GM21367 (cell line): ENCODE data around the gene ESR2.
"Not testable (repeated sequence)": the region's sequence is repeated elsewhere in the genome, so short reads cannot be mapped to it uniquely, and the experiment has no call there.

Experiments
- ATAC-seq: cut with Tn5 transposase; IDR thresholded peaks from one replicate; pipeline ENCODE4 v1.9.1; 2021; ENCODE audit not compliant: unreplicated experiment

ESR2 gene

DNA sequence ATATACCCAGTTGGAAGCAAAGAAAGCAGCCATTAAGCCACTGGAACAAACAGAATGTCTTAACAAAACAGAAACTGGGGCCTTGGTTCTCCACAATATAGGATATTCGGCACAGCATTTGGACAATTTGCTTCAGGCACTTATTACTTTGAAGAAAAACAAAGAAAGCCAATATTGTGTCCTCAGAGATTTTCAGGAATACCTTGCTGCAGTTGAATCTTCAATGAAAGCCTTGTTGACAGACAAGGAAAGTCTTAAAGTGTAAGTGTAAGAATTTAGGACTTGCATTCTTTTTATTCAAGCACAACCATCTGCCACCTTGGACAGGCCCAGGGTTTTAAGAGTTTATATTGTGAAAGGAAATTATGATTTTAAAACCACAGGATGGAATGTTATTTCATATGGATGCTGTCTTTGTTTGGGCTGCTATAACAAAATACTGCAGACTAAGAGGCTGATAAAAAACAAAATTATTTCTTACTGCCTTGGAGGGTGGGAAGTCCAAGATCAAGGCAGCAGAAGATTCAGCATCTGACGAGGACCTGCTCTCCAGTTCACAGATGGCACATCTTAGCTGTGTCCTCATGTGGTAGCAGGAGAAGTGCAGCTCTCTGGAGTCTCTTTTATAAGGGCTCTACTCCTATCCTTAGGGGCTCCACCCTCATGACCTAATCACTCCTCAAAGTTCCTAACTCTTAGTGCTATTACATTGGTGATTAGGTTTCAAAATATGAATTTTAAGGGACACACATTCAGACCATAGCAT, 244.4 kb downstream of the ESR2 start:
- ATAC-seq, result no peak

GRCh38 chr14:64045091-64045490, 249.1 kb downstream of the ESR2 start:
- no peak for ATAC-seq

DNA sequence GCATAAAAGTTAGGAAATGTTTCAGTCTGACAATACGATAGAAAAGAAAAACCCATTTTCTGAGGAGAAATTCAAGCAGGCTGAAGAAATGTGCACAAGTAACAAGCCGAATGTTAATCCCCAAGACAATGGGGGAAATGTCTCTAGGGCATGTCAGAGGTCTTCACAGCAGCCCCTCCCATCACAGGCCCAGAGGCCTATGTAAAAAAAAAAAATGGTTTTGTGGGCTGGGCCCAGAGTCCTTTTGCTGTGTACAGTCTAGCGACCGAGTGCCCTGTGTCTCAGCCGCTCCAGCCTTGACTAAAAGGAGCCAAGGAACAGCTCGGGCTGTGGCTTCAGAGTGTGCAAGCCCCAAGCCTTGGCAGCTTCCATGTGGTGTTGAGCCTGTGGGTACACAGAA, 250.9 kb downstream of the ESR2 start:
- ATAC-seq, result not testable (repeated sequence)

- ATAC-seq, result no peak
These were observed 254.1 kb downstream of the ESR2 start for GRCh38 chr14:64040044-64040443.

DNA sequence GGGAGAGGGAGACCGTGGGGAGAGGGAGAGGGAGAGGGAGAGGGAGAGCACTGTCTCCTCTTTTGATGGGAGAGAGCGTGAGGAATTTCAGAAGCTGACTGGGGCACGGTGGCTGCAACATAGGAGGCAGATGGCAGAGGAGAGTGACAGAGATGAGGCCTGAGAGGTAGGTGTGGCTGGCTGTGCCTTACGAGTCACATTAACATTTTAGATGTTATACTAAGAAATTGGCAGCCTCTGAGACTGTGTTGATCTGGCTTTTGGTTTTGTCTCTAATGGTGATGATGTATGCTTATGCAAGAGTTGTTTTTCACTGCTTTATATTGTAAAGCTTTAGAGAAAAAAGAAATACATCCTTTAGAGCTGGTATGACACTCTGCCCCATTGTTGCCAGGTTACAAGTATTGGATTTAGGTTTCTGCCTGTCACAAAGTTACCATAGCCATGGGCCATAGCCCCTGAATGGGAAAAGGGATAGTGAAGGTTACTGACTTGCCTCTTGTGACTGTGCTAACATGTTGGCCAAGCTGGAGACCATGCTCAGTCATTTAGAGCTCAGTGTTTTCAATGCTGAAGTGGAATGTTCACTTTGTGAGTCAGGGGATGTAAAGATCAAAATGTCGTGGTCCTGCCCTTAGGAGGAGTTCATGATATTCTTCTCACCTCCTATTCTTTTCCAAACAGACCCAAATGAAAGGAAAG, 255.2 kb downstream of the ESR2 start:
- ATAC-seq, result no peak

DNA sequence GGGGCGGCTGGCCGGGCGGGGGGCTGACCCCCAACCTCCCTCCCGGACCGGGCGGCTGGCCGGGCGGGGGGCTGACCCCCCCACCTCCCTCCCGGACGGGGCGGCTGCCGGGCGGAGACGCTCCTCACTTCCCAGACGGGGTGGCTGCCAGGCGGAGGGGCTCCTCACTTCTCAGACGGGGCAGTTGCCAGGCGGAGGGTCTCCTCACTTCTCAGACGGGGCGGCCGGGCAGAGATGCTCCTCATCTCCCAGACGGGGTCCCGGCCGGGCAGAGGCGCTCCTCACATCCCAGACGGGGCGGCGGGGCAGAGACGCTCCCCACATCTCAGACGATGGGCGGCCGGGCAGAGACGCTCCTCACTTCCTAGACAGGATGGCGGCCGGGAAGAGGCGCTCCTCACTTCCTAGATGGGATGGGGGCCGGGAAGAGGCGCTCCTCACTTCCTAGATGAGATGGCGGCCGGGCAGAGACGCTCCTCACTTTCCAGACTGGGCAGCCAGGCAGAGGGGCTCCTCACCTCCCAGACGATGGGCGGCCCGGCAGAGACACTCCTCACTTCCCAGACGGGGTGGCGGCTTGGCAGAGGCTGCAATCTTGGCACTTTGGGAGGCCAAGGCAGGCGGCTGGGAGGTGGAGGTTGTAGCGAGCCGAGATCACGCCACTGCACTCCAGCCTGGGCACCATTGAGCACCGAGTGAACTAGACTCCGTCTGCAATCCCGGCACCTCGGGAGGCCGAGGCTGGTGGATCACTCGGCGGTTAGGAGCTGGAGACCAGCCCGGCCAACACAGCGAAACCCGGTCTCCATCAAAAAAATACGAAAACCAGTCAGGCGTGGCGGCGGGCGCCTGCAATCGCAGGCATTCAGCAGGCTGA, 256.1 kb downstream of the ESR2 start:
- ATAC-seq, result not testable (repeated sequence)

DNA sequence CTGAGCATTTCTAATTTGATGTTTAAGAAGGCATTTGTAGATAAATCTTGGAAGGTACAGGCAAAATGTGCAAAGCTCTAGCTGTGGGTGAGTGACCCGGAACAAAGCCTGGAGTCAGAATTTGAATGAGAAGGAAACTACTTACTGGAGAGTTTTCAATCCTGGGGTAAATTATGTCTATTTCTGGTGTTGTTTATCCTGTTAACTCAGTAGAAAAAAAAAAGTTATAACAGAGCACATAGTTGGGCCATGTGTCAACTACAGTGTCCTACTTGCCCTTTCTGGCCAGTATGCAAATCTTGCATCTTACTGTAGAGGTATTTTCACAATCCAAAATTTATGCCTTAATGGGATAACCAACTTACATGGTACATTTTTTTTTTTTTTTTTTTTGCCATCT, 259.0 kb downstream of the ESR2 start:
- ATAC-seq, result no peak
